ENCODE measurements around the gene RTN4R. TPM values are rescaled to one million over a fixed set of nuclear protein-coding genes. Genes with fewer than 3 reads are reported as not detected.
A peak's percentile ranks its signal among the peaks of the same experiment; 100 is the strongest.

Gene RTN4R
- total and polyA plus RNA-seq, 2 donors (not counting 1 experiment from before 2014, with no cell fraction given) = 0.99 to 2.0 TPM

GRCh38 chr22:20230777-20231420 is 37.2 kb downstream of the RTN4R start:
- peaks cover 13% of the 10 kb centered on the region for H3K27me3 ChIP-seq (ENCODE audit: control insufficient read depth, insufficient read depth, low read length)
- no peaks in the 10 kb centered on the region for H3K79me2 ChIP-seq (ENCODE audit: control insufficient read depth, insufficient read depth, low read length)
- no peak overlapping the region for H3K27ac ChIP-seq (ENCODE audit: insufficient read depth, low read length)
- DNase-seq (ENCODE audit: low read depth in 2 of 2) = no peak
- H3K4me2 ChIP-seq (ENCODE audit: extremely low read depth, insufficient read depth, low read length) = no peak overlapping the region
- no peak overlapping the region for H2AFZ ChIP-seq (ENCODE audit: low read length)
- no peaks in the 10 kb centered on the region for H3K9me3 ChIP-seq (ENCODE audit: control insufficient read depth, insufficient read depth, low read depth, low read length)
- TF ChIP-seq EZH2 (IDR thresholded peaks at IDR 0.05; ENCODE audit: low read length, missing control alignments) = no peak
- TF ChIP-seq CTCF (conservative IDR thresholded peaks at IDR 0.05 in 1 of 2, IDR thresholded peaks at IDR 0.05 in 1 of 2; ENCODE audit: low read depth in 1 of 2, low read length in 2 of 2) = no peak
- H4K20me1 ChIP-seq (ENCODE audit: control insufficient read depth, extremely low read depth, insufficient read depth, low read length) = no peaks in the 10 kb centered on the region
- no peaks in the 10 kb centered on the region for H3K36me3 ChIP-seq (ENCODE audit: control insufficient read depth, insufficient read depth, low read length)
- H3K4me1 ChIP-seq (ENCODE audit: control insufficient read depth, extremely low read depth, insufficient read depth, low read length) = no peaks in the 10 kb centered on the region
- no peak overlapping the region for H3K9ac ChIP-seq (ENCODE audit: insufficient read depth, low read length)
- no peak overlapping the region for H3K4me3 ChIP-seq (replicated peaks in 1 of 4; ENCODE audit: control extremely low read depth in 1 of 4, insufficient read depth in 1 of 4, low read depth in 3 of 4, low read length in 4 of 4)

GRCh38 chr22:20229916-20230775 is 38.0 kb downstream of the RTN4R start:
- Histone ChIP-seq H3K36me3 (ENCODE audit: control insufficient read depth, insufficient read depth, low read length) (no peaks in the 10 kb centered on the region), H3K4me1 (ENCODE audit: control insufficient read depth, extremely low read depth, insufficient read depth, low read length) (no peaks in the 10 kb centered on the region), H3K4me3 (replicated peaks in 1 of 4; ENCODE audit: control extremely low read depth in 1 of 4, insufficient read depth in 1 of 4, low read depth in 3 of 4, low read length in 4 of 4) (no peak overlapping the region), H3K4me2 (ENCODE audit: extremely low read depth, insufficient read depth, low read length) (no peak overlapping the region), H3K79me2 (ENCODE audit: control insufficient read depth, insufficient read depth, low read length) (no peaks in the 10 kb centered on the region), H4K20me1 (ENCODE audit: control insufficient read depth, extremely low read depth, insufficient read depth, low read length) (no peaks in the 10 kb centered on the region), H2AFZ (ENCODE audit: low read length) (no peak overlapping the region), H3K27me3 (ENCODE audit: control insufficient read depth, insufficient read depth, low read length) (peaks cover 13% of the 10 kb centered on the region), H3K9me3 (ENCODE audit: control insufficient read depth, insufficient read depth, low read depth, low read length) (no peaks in the 10 kb centered on the region), H3K27ac (ENCODE audit: insufficient read depth, low read length) (no peak overlapping the region), H3K9ac (ENCODE audit: insufficient read depth, low read length) (no peak overlapping the region)
- TF ChIP-seq EZH2 (IDR thresholded peaks at IDR 0.05; ENCODE audit: low read length, missing control alignments) (no peak), CTCF (conservative IDR thresholded peaks at IDR 0.05 in 1 of 2, IDR thresholded peaks at IDR 0.05 in 1 of 2; ENCODE audit: low read depth in 1 of 2, low read length in 2 of 2) (no peak)
- DNase-seq (ENCODE audit: low read depth in 2 of 2) = peak in 1 of 2 donors; percentile 11

- no peaks in the 10 kb centered on the region for H3K9me3 ChIP-seq (ENCODE audit: control insufficient read depth, insufficient read depth, low read depth, low read length)
- H3K36me3 ChIP-seq (ENCODE audit: control insufficient read depth, insufficient read depth, low read length) = no peaks in the 10 kb centered on the region
- no peak for TF ChIP-seq EZH2 (IDR thresholded peaks at IDR 0.05; ENCODE audit: low read length, missing control alignments)
- no peak for TF ChIP-seq CTCF (conservative IDR thresholded peaks at IDR 0.05 in 1 of 2, IDR thresholded peaks at IDR 0.05 in 1 of 2; ENCODE audit: low read depth in 1 of 2, low read length in 2 of 2)
- no peak overlapping the region for H3K4me2 ChIP-seq (ENCODE audit: extremely low read depth, insufficient read depth, low read length)
- H3K79me2 ChIP-seq (ENCODE audit: control insufficient read depth, insufficient read depth, low read length) = no peaks in the 10 kb centered on the region
- no peak overlapping the region for H3K4me3 ChIP-seq (replicated peaks in 1 of 4; ENCODE audit: control extremely low read depth in 1 of 4, insufficient read depth in 1 of 4, low read depth in 3 of 4, low read length in 4 of 4)
- no peak for DNase-seq (ENCODE audit: low read depth in 2 of 2)
- no peaks in the 10 kb centered on the region for H4K20me1 ChIP-seq (ENCODE audit: control insufficient read depth, extremely low read depth, insufficient read depth, low read length)
- peaks cover 13% of the 10 kb centered on the region for H3K27me3 ChIP-seq (ENCODE audit: control insufficient read depth, insufficient read depth, low read length)
- H3K27ac ChIP-seq (ENCODE audit: insufficient read depth, low read length) = no peak overlapping the region
- no peak overlapping the region for H3K9ac ChIP-seq (ENCODE audit: insufficient read depth, low read length)
- H3K4me1 ChIP-seq (ENCODE audit: control insufficient read depth, extremely low read depth, insufficient read depth, low read length) = no peaks in the 10 kb centered on the region
- H2AFZ ChIP-seq (ENCODE audit: low read length) = no peak overlapping the region
Measured at GRCh38 chr22:20228939-20229272, 39.2 kb downstream of the RTN4R start.

Data from fibroblast of lung (primary cell).